ENCODE data around the gene RB1. TPM values are rescaled to one million over a fixed set of nuclear protein-coding genes. Genes with fewer than 3 reads are reported as not detected.

Gene RB1
- polyA plus RNA-seq, 3 donors: 18.4 to 38.8 (median 29.9) TPM

GRCh38 chr13:48258002-48258401, 45.5 kb upstream of the RB1 start:
- peaks cover 29% of the 10 kb centered on the region for H3K79me2 ChIP-seq (ENCODE audit: insufficient read depth, low read length)
- peaks cover 94 to 98% of the 10 kb centered on the region in 2 donors for H3K36me3 ChIP-seq (replicated peaks in 1 of 2; ENCODE audit: control insufficient read depth in 1 of 2, insufficient read depth in 2 of 2, low read length in 2 of 2)
- H3K4me3 ChIP-seq (replicated peaks in 1 of 3; ENCODE audit: low read depth in 2 of 3, low read length in 3 of 3): no peak overlapping the region
- H3K36me3 Mint-ChIP-seq: peaks cover 81 to 87% of the 10 kb centered on the region in 2 donors
- H3K9me3 ChIP-seq (replicated peaks in 1 of 2; ENCODE audit: control insufficient read depth in 1 of 2, insufficient read depth in 1 of 2, low read length in 2 of 2): no peaks in the 10 kb centered on the region
- peaks cover 100% of the 10 kb centered on the region for H4K20me1 ChIP-seq (ENCODE audit: insufficient read depth, low read length)
- H3K27ac ChIP-seq (ENCODE audit: low read depth in 1 of 2, low read length in 2 of 2): no peak overlapping the region
- intact Hi-C loops (cut with micrococcal nuclease): no loop called here
- H3K9ac ChIP-seq (ENCODE audit: insufficient read depth, low read length, poor library complexity, severe bottlenecking): no peak overlapping the region
- peaks cover 0 to 2% (median 0%) of the 10 kb centered on the region in 3 donors for H3K27me3 Mint-ChIP-seq (ENCODE audit: low read depth in 3 of 3)
- H3K4me1 ChIP-seq (ENCODE audit: control insufficient read depth in 1 of 2, insufficient read depth in 2 of 2, low read length in 2 of 2): peaks cover 3 to 10% of the 10 kb centered on the region in 2 donors
- no peak overlapping the region for H2AFZ ChIP-seq (ENCODE audit: insufficient read depth, low read depth, low read length, poor library complexity, severe bottlenecking)
- no peaks in the 10 kb centered on the region for H3K9me3 Mint-ChIP-seq
- no peaks in the 10 kb centered on the region for H3K27me3 ChIP-seq (ENCODE audit: control insufficient read depth in 2 of 2, insufficient read depth in 2 of 2, low read length in 2 of 2)
- H3K4me1 Mint-ChIP-seq: peaks cover 6% of the 10 kb centered on the region
- no peak overlapping the region for H3K4me2 ChIP-seq (replicated peaks; ENCODE audit: extremely low read depth, low read length, poor library complexity, severe bottlenecking)
- DNase-seq: no peak
- no peak for TF ChIP-seq CTCF (IDR thresholded peaks at IDR 0.05)
- H3K4me3 Mint-ChIP-seq: no peak overlapping the region
- H3K27ac Mint-ChIP-seq: peak overlapping the region in 1 of 7 donors; percentile 58

GRCh38 chr13:48258430-48258829, 45.1 kb upstream of the RB1 start:
- H3K9me3 ChIP-seq (replicated peaks in 1 of 2; ENCODE audit: control insufficient read depth in 1 of 2, insufficient read depth in 1 of 2, low read length in 2 of 2): no peaks in the 10 kb centered on the region
- no peak overlapping the region for H3K9ac ChIP-seq (ENCODE audit: insufficient read depth, low read length, poor library complexity, severe bottlenecking)
- intact Hi-C loops (cut with micrococcal nuclease): no loop called here
- H3K27me3 Mint-ChIP-seq (ENCODE audit: low read depth in 3 of 3): peaks cover 0 to 2% (median 0%) of the 10 kb centered on the region in 3 donors
- WGBS (ENCODE audit: insufficient coverage): no CpG with 5 or more reads among the region's 3 CpGs
- peaks cover 10% of the 10 kb centered on the region for H3K4me1 Mint-ChIP-seq
- no peak for TF ChIP-seq CTCF (IDR thresholded peaks at IDR 0.05)
- H3K79me2 ChIP-seq (ENCODE audit: insufficient read depth, low read length): peaks cover 25% of the 10 kb centered on the region
- H3K36me3 ChIP-seq (replicated peaks in 1 of 2; ENCODE audit: control insufficient read depth in 1 of 2, insufficient read depth in 2 of 2, low read length in 2 of 2): peaks cover 98 to 100% of the 10 kb centered on the region in 2 donors
- peaks cover 8 to 15% of the 10 kb centered on the region in 2 donors for H3K4me1 ChIP-seq (ENCODE audit: control insufficient read depth in 1 of 2, insufficient read depth in 2 of 2, low read length in 2 of 2)
- no peak overlapping the region for H3K4me3 Mint-ChIP-seq
- peak overlapping the region in 1 of 7 donors; percentile 58 for H3K27ac Mint-ChIP-seq
- H3K27ac ChIP-seq (ENCODE audit: low read depth in 1 of 2, low read length in 2 of 2): no peak overlapping the region
- H2AFZ ChIP-seq (ENCODE audit: insufficient read depth, low read depth, low read length, poor library complexity, severe bottlenecking): no peak overlapping the region
- peaks cover 100% of the 10 kb centered on the region for H4K20me1 ChIP-seq (ENCODE audit: insufficient read depth, low read length)
- peaks cover 84 to 91% of the 10 kb centered on the region in 2 donors for H3K36me3 Mint-ChIP-seq
- no peaks in the 10 kb centered on the region for H3K27me3 ChIP-seq (ENCODE audit: control insufficient read depth in 2 of 2, insufficient read depth in 2 of 2, low read length in 2 of 2)
- H3K4me3 ChIP-seq (replicated peaks in 1 of 3; ENCODE audit: low read depth in 2 of 3, low read length in 3 of 3): no peak overlapping the region
- H3K9me3 Mint-ChIP-seq: no peaks in the 10 kb centered on the region
- no peak for DNase-seq
- H3K4me2 ChIP-seq (replicated peaks; ENCODE audit: extremely low read depth, low read length, poor library complexity, severe bottlenecking): no peak overlapping the region
